Astrocyte (in vitro differentiated cells and primary cell): ENCODE measurements around the gene PDE6G.

ENCODE experiments used
- CTCF ChIP-seq: IDR thresholded peaks from 2 replicates; pipeline ENCODE4 v1.5.1; 2011; ENCODE audit warnings: low read depth, mild to moderate bottlenecking, inconsistent platforms, low read length, moderate library complexity; ENCODE audit not compliant: insufficient read depth
- EZH2 ChIP-seq: IDR thresholded peaks from 2 replicates; pipeline ENCODE4 v1.6.1; 2012; ENCODE audit warnings: mild to moderate bottlenecking, low read length, inconsistent platforms; ENCODE audit not compliant: insufficient read depth

GRCh38 chr17:81697261-81698044 lies 41.1 kb upstream of the PDE6G start:
- no peak for TF ChIP-seq CTCF
- TF ChIP-seq EZH2 = no peak
